Ovary (tissue), 9 donors: ENCODE data around the gene GALNTL6. TPM values are rescaled to one million over a fixed set of nuclear protein-coding genes. Genes with fewer than 3 reads are reported as not detected.

ENCODE experiments used
- DNase-seq, 5 donors: peaks; one replicate each; pipeline ENCODE4 v3.0.0-alpha.2; 2019 to 2020
- H3K27ac ChIP-seq, 2 donors: fragments of 200-600 bp; one replicate each; pipeline versions ENCODE4 v1.5.1 to v1.8.0; 2019 to 2022
- H3K27me3 ChIP-seq: fragments of 200-600 bp; one replicate; pipeline ENCODE4 v1.8.0; 2022
- H3K36me3 ChIP-seq: fragments of 200-600 bp; sonication (generic); one replicate; pipeline ENCODE4 v1.5.1; 2019
- H3K4me1 ChIP-seq: one replicate; pipeline ENCODE4 v1.8.1; 2013; ENCODE audit warnings: mild to moderate bottlenecking, moderate library complexity; ENCODE audit not compliant: insufficient read depth
- H3K4me3 ChIP-seq: fragments of 200-600 bp; sonication (generic); one replicate; pipeline ENCODE4 v1.5.1; 2017
- H3K9me3 ChIP-seq, 2 donors: fragments of 200-600 bp in 1 of 2; sonication (generic) in 1 of 2; one replicate each; pipeline versions ENCODE4 v1.5.1 to v1.8.1; 2013 to 2019; ENCODE audit warnings: mild to moderate bottlenecking in 1 of 2, moderate library complexity in 1 of 2
- CTCF ChIP-seq, 3 donors: fragments of 450-650 bp in 2 of 3; fragments of 200-600 bp in 1 of 3; IDR thresholded peaks; one replicate each; pipeline versions ENCODE4 v1.5.1 to v1.8.0; 2016 to 2022; ENCODE audit warnings: antibody characterized with exemption in 3 of 3, mild to moderate bottlenecking in 1 of 3
- EP300 ChIP-seq: sonication (generic); formaldehyde crosslinking; IDR thresholded peaks from one replicate; pipeline ENCODE4 v1.6.1; 2017; ENCODE audit warnings: antibody characterized with exemption
- POLR2A ChIP-seq: fragments of 450-650 bp; IDR thresholded peaks from one replicate; pipeline ENCODE4 v1.6.1; 2017; ENCODE audit warnings: antibody characterized with exemption, mild to moderate bottlenecking, moderate library complexity
- WGBS, 3 donors: extraction: QIAGEN DNeasy Blood & Tissue Kit in 1 of 3; methylation state at CpG; one replicate each; pipeline versions ENCODE4 v1.1.5 to v1.1.7; 2013 to 2017; 5-methylcytosine and 5-hydroxymethylcytosine counted together
- intact Hi-C, 4 donors: fragments of 100-400 bp; cut with DNase I; formaldehyde crosslinking; loops; one replicate each; pipeline versions ENCODE4 v1.11.0 to v1.15.1; 2022 to 2023
- polyA plus RNA-seq, 2 donors: library from polyadenylated mRNA; stranded (reverse); fragments of 200-250 nt in 1 of 2; fragments of 350-450 nt in 1 of 2; fragmentation: Illumina TruSeq in 1 of 2; extraction: RNeasy Lipid Tissue Mini Kit (QIAGEN cat#74804) in 1 of 2; gene quantifications; one replicate each; pipeline ENCODE4 v1.2.3, GENCODE V29; 2013 to 2014
- total RNA-seq, 7 donors: library from RNA; depleted of rRNA in 2 of 7; stranded (reverse); fragments of >200 nt in 2 of 7; fragmentation: NEBNext Ultra II Directional in 3 of 7; extraction: Animal tissue kit (Norgen Biotek cat#: 25700) in 3 of 7; gene quantifications; one replicate each; pipeline versions ENCODE4 v1.1.0 to v1.2.4, GENCODE V29; 2016 to 2023
- donor health status: DM: no; HTN: no; CAD: no; lungs with moderate emphysema.
- donor health status: DM: no; HTN: no; CAD: no.
- donor health status: Bipolar disorder and iron deficiency.
- donor health status: DM: yes; HTN: yes; CAD: no.
- donor health status: DM: no; HTN: no; CAD: no.
- donor health status: DM: yes; HTN: yes; CAD: no.

The GALNTL6 gene
- total and polyA plus RNA-seq, 9 donors, result 0.11 to 1.8 TPM; not detected in 7

GRCh38 chr4:172680691-172681090, 867.5 kb downstream of the GALNTL6 start:
- no peak for TF ChIP-seq EP300
- no peak for TF ChIP-seq CTCF (IDR thresholded peaks at IDR 0.05)
- no peak for TF ChIP-seq POLR2A
- H3K36me3 ChIP-seq, result no peaks in the 10 kb centered on the region
- no peaks in the 10 kb centered on the region for H3K27me3 ChIP-seq
- H3K9me3 ChIP-seq, result no peaks in the 10 kb centered on the region
- intact Hi-C loops, result no loop called here
- H3K4me1 ChIP-seq, result no peaks in the 10 kb centered on the region
- DNase-seq, result no peak
- no peak overlapping the region for H3K27ac ChIP-seq
- no peak overlapping the region for H3K4me3 ChIP-seq

GRCh38 chr4:172683021-172683420, 869.8 kb downstream of the GALNTL6 start:
- Histone ChIP-seq H3K27ac (no peak overlapping the region), H3K9me3 (no peaks in the 10 kb centered on the region), H3K4me1 (no peaks in the 10 kb centered on the region), H3K4me3 (no peak overlapping the region), H3K36me3 (no peaks in the 10 kb centered on the region), H3K27me3 (no peaks in the 10 kb centered on the region)
- DNase-seq, result no peak
- WGBS, 3 donors, result 69 to 77% (median 70%) methylated on average over 3 of the region's 3 CpGs
- intact Hi-C loops, result no loop called here
- TF ChIP-seq EP300, result no peak
- TF ChIP-seq POLR2A, result no peak
- TF ChIP-seq CTCF (IDR thresholded peaks at IDR 0.05), result no peak

DNA sequence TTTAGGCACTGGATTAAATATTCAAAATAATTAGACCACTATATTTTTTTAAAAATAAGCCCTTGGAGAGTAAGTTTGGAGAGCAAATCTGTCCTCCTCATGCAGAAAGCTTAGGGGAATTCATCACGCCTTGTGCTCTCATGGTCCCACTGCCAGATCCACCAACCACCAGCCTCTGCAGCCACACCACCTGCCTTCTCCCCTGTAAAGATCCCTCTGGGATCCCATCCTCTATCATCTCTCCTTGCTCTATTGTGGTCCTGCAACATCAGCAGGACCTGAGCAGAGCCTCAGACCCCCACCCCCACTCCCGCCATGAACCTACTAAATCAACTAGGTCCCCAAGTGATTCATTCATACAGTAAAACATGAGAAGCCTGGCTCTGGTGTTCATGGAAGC, 872.8 kb downstream of the GALNTL6 start:
- intact Hi-C loops, result no loop called here
- H3K4me1 ChIP-seq, result no peaks in the 10 kb centered on the region
- no peaks in the 10 kb centered on the region for H3K27me3 ChIP-seq
- WGBS, 3 donors, result 86 to 88% (median 86%) methylated on average over 2 of the region's 2 CpGs
- no peaks in the 10 kb centered on the region for H3K9me3 ChIP-seq
- no peak for DNase-seq
- H3K27ac ChIP-seq, result no peak overlapping the region
- H3K36me3 ChIP-seq, result no peaks in the 10 kb centered on the region
- TF ChIP-seq EP300 (no peak), CTCF (IDR thresholded peaks at IDR 0.05) (no peak), POLR2A (no peak)
- no peak overlapping the region for H3K4me3 ChIP-seq

DNA sequence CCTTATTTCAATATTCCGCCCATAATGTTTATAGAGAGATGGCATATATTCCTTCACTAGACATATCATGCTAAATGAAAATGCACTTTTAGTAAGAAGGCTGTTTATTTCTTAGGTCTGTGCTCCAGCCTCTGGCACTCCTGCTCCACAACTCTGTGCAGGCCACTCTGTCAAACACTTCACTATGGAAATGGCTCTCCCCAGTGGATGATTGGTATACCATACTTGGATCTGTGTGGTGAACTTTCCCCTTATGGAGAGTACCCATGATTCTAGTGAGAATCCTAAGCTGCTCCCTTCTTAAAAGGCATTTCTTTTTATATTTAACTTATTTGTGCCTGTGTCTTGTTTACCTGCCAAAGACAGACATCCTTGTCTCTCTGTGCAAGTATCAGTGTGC, 875.3 kb downstream of the GALNTL6 start:
- no peak overlapping the region for H3K4me3 ChIP-seq
- H3K4me1 ChIP-seq, result no peaks in the 10 kb centered on the region
- TF ChIP-seq CTCF (IDR thresholded peaks at IDR 0.05) (no peak), EP300 (no peak), POLR2A (no peak)
- 84 to 93% (median 90%) methylated on average over 1 of the region's 1 CpG for WGBS, 3 donors
- no peak for DNase-seq
- no peaks in the 10 kb centered on the region for H3K27me3 ChIP-seq
- H3K36me3 ChIP-seq, result no peaks in the 10 kb centered on the region
- peaks cover 0 to 3% of the 10 kb centered on the region in 2 donors for H3K9me3 ChIP-seq
- intact Hi-C loops, result no loop called here
- H3K27ac ChIP-seq, result no peak overlapping the region

DNA sequence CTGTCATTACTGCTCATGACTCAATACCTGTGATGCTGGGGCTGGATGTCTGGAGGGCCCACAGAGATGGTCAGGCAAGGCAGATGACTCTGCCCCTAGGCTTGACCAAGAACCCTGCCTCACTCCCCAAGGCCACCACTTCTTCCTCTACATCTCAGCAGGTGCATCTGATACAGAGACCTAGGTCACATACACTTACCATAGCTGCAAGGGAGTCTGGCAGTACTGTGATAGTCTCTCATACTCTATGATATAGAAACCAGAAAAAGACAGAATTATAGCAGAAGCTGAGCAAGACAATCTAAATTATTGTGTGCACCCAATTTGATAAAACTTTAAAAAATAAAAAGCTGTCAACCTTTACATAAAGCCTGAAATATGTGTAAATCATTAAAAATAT, 878.3 kb downstream of the GALNTL6 start:
- no peak for DNase-seq
- no peaks in the 10 kb centered on the region for H3K4me1 ChIP-seq
- intact Hi-C loops, result no loop called here
- H3K27me3 ChIP-seq, result no peaks in the 10 kb centered on the region
- H3K4me3 ChIP-seq, result no peak overlapping the region
- TF ChIP-seq POLR2A (no peak), CTCF (IDR thresholded peaks at IDR 0.05) (no peak), EP300 (no peak)
- H3K36me3 ChIP-seq, result no peaks in the 10 kb centered on the region
- no peak overlapping the region for H3K27ac ChIP-seq
- peaks cover 0 to 3% of the 10 kb centered on the region in 2 donors for H3K9me3 ChIP-seq
